Vagina (tissue), 2 donors: ENCODE measurements around the gene C15orf62. TPM values are rescaled to one million over a fixed set of nuclear protein-coding genes. Genes with fewer than 3 reads are reported as not detected.
A peak's percentile ranks its signal among the peaks of the same experiment; 100 is the strongest.

Experiments used
- DNase-seq, 2 donors: peaks; one replicate each; pipeline ENCODE4 v3.0.0-alpha.2; 2017; ENCODE audit errors: extremely low spot score in 2 of 2
- H3K27ac ChIP-seq: fragments of 200-600 bp; sonication (generic); one replicate; pipeline ENCODE4 v1.5.1; 2019
- H3K27me3 ChIP-seq: fragments of 200-600 bp; sonication (generic); one replicate; pipeline ENCODE4 v1.5.1; 2019
- H3K36me3 ChIP-seq, 2 donors: fragments of 200-600 bp; sonication (generic); one replicate each; pipeline ENCODE4 v1.5.1; 2017 to 2019
- H3K4me1 ChIP-seq: fragments of 200-600 bp; sonication (generic); one replicate; pipeline ENCODE4 v1.5.1; 2019
- H3K4me3 ChIP-seq, 2 donors: fragments of 200-600 bp; sonication (generic); 1 replicate in 1 of 2; 2 replicates in 1 of 2; pipeline ENCODE4 v1.5.1; 2016 to 2019
- H3K9me3 ChIP-seq: fragments of 200-600 bp; sonication (generic); one replicate; pipeline ENCODE4 v1.5.1; 2019
- CTCF ChIP-seq, 3 experiments: fragments of 450-650 bp in 2 of 3; fragments of 200-600 bp in 1 of 3; sonication (generic) in 1 of 3; IDR thresholded peaks; one replicate each; pipeline ENCODE4 v1.5.1; 2017 to 2019; ENCODE audit warnings: antibody characterized with exemption in 3 of 3, mild to moderate bottlenecking in 2 of 3, moderate library complexity in 2 of 3
- POLR2A ChIP-seq, 2 donors: fragments of 450-650 bp; IDR thresholded peaks; one replicate each; pipeline ENCODE4 v1.6.1; 2017; ENCODE audit warnings: antibody characterized with exemption in 2 of 2, mild to moderate bottlenecking in 2 of 2, moderate library complexity in 2 of 2
- POLR2AphosphoS5 ChIP-seq, 2 donors: sonication (generic); formaldehyde crosslinking; IDR thresholded peaks; one replicate each; pipeline ENCODE4 v1.9.0; 2017; ENCODE audit warnings: antibody characterized with exemption in 2 of 2, mild to moderate bottlenecking in 2 of 2, low read depth in 1 of 2; ENCODE audit not compliant: insufficient read depth in 1 of 2
- intact Hi-C: fragments of 100-400 bp; cut with DNase I; formaldehyde crosslinking; loops from one replicate; pipeline ENCODE4 v1.15.1; 2023
- total RNA-seq: library from RNA; depleted of rRNA; stranded (reverse); fragments of >200 nt; gene quantifications from one replicate; pipeline ENCODE4 v1.2.3, GENCODE V29; 2016

The C15orf62 gene
- total RNA-seq, 1 donor from 2014 or later = 2.9 TPM

GRCh38 chr15:40775740-40776536 lies 6.2 kb downstream of the C15orf62 start:
- peak in 1 of 2 donors; percentile 84 for DNase-seq
- no peaks in the 10 kb centered on the region for H3K9me3 ChIP-seq
- H3K4me3 ChIP-seq = no peak overlapping the region
- H3K27me3 ChIP-seq = no peaks in the 10 kb centered on the region
- peaks cover 0 to 63% of the 10 kb centered on the region in 2 donors for H3K36me3 ChIP-seq
- H3K4me1 ChIP-seq = peaks cover 18% of the 10 kb centered on the region
- H3K27ac ChIP-seq = peak overlapping the region; percentile 40
- intact Hi-C loops = no loop called here
- no peak for TF ChIP-seq POLR2A (IDR thresholded peaks at IDR 0.05)
- TF ChIP-seq POLR2AphosphoS5 (IDR thresholded peaks at IDR 0.05; ENCODE audit: insufficient read depth in 1 of 2, low read depth in 1 of 2) = no peak
- no peak for TF ChIP-seq CTCF (IDR thresholded peaks at IDR 0.05)

- H3K4me1 ChIP-seq = peaks cover 15% of the 10 kb centered on the region
- no peaks in the 10 kb centered on the region for H3K9me3 ChIP-seq
- H3K27me3 ChIP-seq = no peaks in the 10 kb centered on the region
- H3K4me3 ChIP-seq = no peak overlapping the region
- H3K36me3 ChIP-seq = peaks cover 0 to 63% of the 10 kb centered on the region in 2 donors
- intact Hi-C loops = no loop called here
- peak overlapping the region; percentile 40 for H3K27ac ChIP-seq
- TF ChIP-seq POLR2AphosphoS5 (IDR thresholded peaks at IDR 0.05; ENCODE audit: insufficient read depth in 1 of 2, low read depth in 1 of 2) = peak; percentile 19 to 72
- no peak for TF ChIP-seq POLR2A (IDR thresholded peaks at IDR 0.05)
- DNase-seq = no peak
Measured at GRCh38 chr15:40776537-40777141, 6.9 kb downstream of the C15orf62 start.

- no peak overlapping the region for H3K27ac ChIP-seq
- no peak overlapping the region for H3K4me3 ChIP-seq
- no peaks in the 10 kb centered on the region for H3K27me3 ChIP-seq
- peaks cover 19% of the 10 kb centered on the region for H3K4me1 ChIP-seq
- intact Hi-C loops = no loop called here
- H3K36me3 ChIP-seq = peaks cover 0 to 26% of the 10 kb centered on the region in 2 donors
- no peaks in the 10 kb centered on the region for H3K9me3 ChIP-seq
- DNase-seq = no peak
- TF ChIP-seq CTCF (IDR thresholded peaks at IDR 0.05) (peak in 1 of 3 experiments; percentile 45), POLR2A (IDR thresholded peaks at IDR 0.05) (no peak)
Measured at GRCh38 chr15:40782609-40783227, 12.9 kb downstream of the C15orf62 start.

- DNase-seq = no peak
- TF ChIP-seq POLR2AphosphoS5 (IDR thresholded peaks at IDR 0.05; ENCODE audit: insufficient read depth in 1 of 2, low read depth in 1 of 2) (no peak), POLR2A (IDR thresholded peaks at IDR 0.05) (no peak), CTCF (IDR thresholded peaks at IDR 0.05) (no peak)
- Histone ChIP-seq H3K9me3 (no peaks in the 10 kb centered on the region), H3K4me1 (peaks cover 32% of the 10 kb centered on the region), H3K36me3 (peaks cover 0 to 1% of the 10 kb centered on the region in 2 donors), H3K27me3 (no peaks in the 10 kb centered on the region), H3K4me3 (no peak overlapping the region), H3K27ac (peak overlapping the region; percentile 18)
- intact Hi-C loops = no loop called here
Measured at GRCh38 chr15:40785164-40785563, 15.4 kb downstream of the C15orf62 start.

GRCh38 chr15:40785814-40786213 lies 16.0 kb downstream of the C15orf62 start:
- no peak for DNase-seq
- TF ChIP-seq POLR2AphosphoS5 (IDR thresholded peaks at IDR 0.05; ENCODE audit: insufficient read depth in 1 of 2, low read depth in 1 of 2) = no peak
- TF ChIP-seq CTCF (IDR thresholded peaks at IDR 0.05) = no peak
- no peak for TF ChIP-seq POLR2A (IDR thresholded peaks at IDR 0.05)
- Histone ChIP-seq H3K36me3 (no peaks in the 10 kb centered on the region), H3K27me3 (no peaks in the 10 kb centered on the region), H3K9me3 (no peaks in the 10 kb centered on the region), H3K4me1 (peaks cover 32% of the 10 kb centered on the region), H3K4me3 (no peak overlapping the region), H3K27ac (peak overlapping the region; percentile 18)
- intact Hi-C loops = no loop called here
